Kidney glomerular epithelial cell (primary cell): ENCODE data around the gene MSX2.
"Not testable (repeated sequence)": the region's sequence is repeated elsewhere in the genome, so short reads cannot be mapped to it uniquely, and the experiment has no call there.

Experiments
- DNase-seq: peaks from one replicate; lab custom pipeline; 2025; lab: John Stamatoyannopoulos, UW

MSX2 gene

DNA sequence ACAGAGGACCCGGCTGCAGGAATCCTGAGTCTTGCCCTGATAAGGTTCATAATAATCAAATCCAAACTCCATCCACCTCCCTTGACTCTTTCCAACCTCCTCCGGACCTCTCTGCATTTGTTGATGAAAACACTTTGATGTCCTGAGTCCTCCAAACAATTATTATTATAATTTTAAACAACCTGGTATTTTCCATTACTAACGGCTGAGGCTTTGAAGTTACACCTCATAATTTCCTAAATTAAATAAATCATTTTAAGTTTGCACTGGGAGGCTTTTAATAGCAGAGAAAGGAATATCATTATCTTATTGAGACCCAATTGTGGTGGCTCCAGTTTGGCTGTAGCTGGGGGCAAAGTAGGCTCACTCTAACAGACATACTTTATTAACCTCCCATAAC, 9.5 kb downstream of the MSX2 start:
- DNase-seq: no peak

- DNase-seq: no peak
Measured at GRCh38 chr5:174734571-174735497, 10.5 kb downstream of the MSX2 start.

- DNase-seq: no peak
Measured at GRCh38 chr5:174735498-174736330, 11.3 kb downstream of the MSX2 start.

DNA sequence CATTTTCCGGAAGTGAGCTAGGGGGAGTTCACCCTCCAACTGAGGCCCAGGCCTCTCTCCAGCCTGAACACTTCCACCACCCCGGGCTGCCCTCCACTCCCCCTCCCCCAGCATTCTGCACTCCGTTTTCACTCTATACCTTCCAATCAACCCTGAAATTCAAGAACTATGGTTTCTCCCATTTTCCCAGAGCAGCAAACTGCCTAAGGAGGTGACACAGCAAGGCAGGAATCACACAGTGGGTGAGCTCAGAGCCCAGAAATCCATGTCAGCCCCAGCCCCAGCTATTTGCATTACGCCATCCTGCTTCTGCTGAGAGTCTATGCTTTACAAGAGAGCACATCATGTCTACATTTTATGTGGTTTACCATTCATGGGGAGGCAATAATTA, 11.9 kb downstream of the MSX2 start:
- no peak for DNase-seq

DNA sequence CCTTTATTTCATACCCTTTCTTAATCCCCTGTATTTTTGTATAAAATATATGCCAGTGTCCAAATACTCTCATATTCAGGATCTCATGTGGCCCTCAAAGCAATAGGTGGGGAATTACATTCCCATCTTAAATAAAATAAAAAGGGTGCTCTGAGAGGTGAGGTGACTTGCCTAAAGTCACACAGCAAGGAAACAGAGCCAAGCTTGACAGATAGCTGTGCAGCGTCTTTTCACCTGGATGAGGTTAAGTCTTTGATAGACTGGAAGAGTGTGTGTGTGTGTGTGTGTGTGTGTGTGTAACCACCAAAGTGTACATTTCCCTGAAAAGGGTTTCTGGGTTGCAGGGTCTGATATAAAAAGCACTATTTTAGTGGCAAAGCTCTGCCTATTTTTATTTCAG, 12.4 kb downstream of the MSX2 start:
- no peak for DNase-seq

GRCh38 chr5:174737330-174737729, 12.9 kb downstream of the MSX2 start:
- DNase-seq: no peak

DNA sequence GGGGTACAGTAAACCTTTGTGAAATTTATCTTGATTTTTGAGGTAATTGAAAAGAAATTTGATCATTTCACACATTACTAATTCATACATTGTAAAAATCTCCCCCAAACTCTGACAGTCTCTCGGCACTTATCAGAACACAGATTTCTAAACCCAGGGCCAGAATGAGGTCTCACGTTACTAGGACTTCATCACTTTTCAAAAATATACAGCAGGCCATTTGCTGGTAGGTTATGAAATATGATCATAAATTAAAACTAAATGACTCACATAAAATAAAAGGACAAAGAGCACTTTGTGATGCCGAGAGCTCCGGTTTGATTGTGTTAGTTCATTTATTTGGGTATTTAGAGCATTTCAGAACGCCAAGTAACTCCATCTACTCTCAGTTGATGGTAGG, 17.0 kb downstream of the MSX2 start:
- no peak for DNase-seq

- DNase-seq: no peak
Measured at GRCh38 chr5:174744896-174745295, 20.5 kb downstream of the MSX2 start.

GRCh38 chr5:174745590-174746103, 21.3 kb downstream of the MSX2 start:
- no peak for DNase-seq

DNA sequence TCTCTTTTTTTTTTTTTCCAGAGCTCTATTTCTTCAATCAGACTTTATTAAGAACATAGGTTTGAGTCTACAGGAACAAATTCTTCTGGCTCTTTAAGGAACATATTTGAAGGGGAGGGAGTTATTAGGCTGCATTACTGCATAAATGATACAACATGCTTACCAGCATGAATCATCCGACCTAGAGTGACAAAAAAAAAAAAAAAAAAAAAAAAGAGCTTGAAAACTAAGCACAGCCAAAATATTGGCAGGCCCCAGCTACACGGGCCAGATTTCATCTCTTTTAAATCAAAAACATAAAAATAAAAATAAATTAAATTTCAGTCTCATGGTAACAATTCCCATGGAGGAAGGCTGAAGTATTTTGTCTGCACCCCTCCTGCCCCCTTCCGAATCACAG, 26.3 kb downstream of the MSX2 start:
- no peak for DNase-seq

DNA sequence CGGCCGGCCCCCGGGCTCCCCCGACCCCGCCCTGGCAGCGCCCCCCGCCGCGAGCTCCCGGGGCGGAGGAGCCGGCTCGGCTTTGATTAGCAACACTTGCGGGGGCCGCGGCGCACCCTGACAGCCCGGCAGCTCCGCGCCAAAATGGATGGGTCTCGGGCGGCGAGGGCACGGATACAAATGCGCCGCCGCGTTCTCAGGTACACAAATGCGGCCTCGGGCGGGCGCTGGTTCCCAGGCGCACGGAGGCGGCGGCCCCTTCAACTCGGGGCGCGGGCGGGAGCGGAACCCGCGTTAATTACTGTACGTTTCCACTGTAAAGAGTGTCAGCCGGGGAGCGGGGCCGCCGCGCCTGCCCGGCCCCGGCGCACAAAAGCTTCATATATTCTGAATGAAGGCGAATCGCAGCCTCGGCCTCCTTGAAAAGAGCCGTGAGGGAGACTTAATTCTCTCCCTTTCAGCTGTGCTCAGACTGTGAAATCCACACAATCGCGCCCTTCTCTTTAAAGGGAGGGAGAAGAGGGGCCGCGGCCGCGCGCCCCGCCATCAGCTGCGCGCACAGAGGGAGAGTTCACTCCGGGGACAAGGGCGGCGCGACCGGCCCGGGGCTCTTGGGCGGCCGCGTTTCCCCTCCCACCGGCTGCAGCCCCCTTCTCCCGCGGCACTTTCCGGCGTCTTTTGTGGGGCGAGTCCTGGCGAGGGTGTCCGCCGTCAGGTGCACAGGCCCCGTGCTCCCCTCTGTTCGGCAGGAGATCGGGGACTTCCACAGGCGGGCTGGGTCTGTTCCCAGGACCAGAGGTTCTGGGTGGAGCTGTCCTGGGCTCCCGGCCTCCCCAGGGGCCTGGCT, 27.0 kb downstream of the MSX2 start:
- DNase-seq: no peak

GRCh38 chr5:174752121-174752520, 27.7 kb downstream of the MSX2 start:
- DNase-seq: no peak

DNA sequence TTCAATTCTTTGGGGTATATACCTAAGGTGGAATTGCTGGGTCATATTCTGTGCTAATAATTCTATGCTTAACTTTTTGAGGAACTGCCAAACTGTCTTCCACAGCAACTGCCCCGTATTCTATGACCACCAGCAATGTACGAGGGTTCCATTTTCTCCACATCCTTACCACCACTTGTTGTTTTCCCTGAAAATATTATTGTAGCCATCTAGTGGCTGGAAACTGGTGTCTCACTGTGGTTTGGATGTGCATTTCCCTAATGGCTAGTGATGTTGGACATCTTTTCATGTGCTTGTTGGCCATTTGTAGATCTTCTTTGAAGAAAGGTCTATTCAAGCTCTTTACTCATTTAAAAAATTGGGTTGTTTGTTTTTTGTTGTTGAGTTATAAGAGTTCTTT, 30.7 kb downstream of the MSX2 start:
- DNase-seq: no peak

DNA sequence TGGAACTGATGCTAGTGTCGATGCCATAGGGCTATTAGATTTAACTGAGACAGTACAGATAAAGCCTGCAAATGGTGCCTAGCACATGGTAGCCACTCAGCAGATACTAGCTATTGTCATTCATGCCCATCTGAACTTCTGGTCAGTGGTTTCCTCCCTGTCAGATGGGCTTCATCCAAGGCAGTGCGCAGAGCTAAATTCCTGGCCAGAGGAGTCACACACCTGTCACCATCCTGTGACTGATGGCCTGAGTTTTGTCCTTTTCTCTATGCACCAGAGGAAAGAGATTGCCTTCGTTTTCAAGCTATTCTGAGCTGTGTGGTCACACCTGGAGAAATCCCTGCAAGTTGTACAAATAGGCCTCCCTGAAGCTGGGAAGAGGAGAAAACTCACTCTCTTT, 34.7 kb downstream of the MSX2 start:
- DNase-seq: no peak

DNA sequence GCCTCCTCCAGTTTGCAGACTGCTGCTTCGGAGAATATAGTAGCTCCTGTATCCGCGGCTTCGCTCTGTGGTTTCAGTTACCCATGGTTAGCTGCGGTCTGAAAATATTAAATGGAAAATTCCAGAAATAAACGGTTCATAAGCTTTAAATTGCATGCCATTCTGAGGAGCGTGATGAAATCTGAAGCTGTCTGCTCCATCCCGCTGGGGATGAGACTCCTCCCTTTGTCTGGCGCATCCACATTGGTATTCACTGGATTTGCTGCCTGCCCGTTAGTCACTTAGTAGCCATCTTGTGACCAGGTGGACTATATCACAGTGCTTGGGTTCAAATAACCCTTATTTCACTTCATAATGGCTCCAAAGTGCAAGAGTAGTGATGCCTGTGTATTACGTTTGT, 36.3 kb downstream of the MSX2 start:
- DNase-seq: no peak

DNA sequence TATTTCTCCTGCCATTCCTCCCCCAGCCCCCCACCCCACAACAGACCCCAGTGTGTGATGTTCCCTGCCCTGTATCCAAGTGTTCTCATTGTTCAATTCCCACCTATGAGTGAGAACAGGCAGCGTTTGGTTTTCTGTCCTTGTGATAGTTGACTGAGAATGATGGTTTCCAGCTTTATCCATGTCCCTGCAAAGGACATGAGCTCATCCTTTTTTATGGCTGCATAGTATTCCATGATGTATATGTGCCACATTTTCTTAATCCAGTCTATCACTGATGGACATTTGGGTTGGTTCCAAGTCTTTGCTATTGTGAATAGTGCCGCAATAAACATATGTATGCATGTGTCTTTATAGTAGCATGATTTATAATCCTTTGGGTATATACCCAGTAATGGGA, 37.0 kb downstream of the MSX2 start:
- not testable (repeated sequence) for DNase-seq

- no peak for DNase-seq
Measured at GRCh38 chr5:174764309-174764708, 39.9 kb downstream of the MSX2 start.

GRCh38 chr5:174765540-174765939, 41.2 kb downstream of the MSX2 start:
- DNase-seq: no peak

DNA sequence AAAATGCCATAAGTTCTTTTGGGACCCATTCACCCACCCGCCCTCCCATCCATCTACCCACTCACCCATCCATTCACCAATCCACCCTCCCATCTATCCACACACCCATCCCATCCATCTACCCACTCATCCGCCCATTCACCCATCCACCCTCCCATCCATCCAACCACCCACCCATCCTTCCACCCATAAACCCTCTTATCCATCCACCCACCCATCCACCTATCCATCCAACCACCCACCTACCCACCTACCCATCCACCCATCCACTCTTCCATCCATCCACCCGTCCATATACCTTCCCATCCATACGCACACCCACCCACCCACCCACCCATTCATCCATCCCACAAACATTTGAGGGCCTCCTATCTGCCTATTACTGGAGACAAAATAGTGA, 43.3 kb downstream of the MSX2 start:
- no peak for DNase-seq

GRCh38 chr5:174769005-174769404, 44.6 kb downstream of the MSX2 start:
- DNase-seq: no peak

- no peak for DNase-seq
Measured at GRCh38 chr5:174773371-174773770, 49.0 kb downstream of the MSX2 start.

GRCh38 chr5:174775081-174775480, 50.7 kb downstream of the MSX2 start:
- DNase-seq: no peak
